Measurements from ENCODE around the gene DFFA. TPM values are rescaled to one million over a fixed set of nuclear protein-coding genes. Genes with fewer than 3 reads are reported as not detected.

Gene DFFA
- total RNA-seq, 1 experiment from 2014 or later = 86.5 TPM

- no peak for TF ChIP-seq ZNF532 (CRISPR knock-in tag; IDR thresholded peaks at IDR 0.05; ENCODE audit: borderline replicate concordance)
- TF ChIP-seq MAX (CRISPR knock-in tag; IDR thresholded peaks at IDR 0.05) = no peak
Measured at GRCh38 chr1:10471411-10472219, 714 bp downstream of the DFFA start (continued).

- H3K4me3 Mint-ChIP-seq = no peak overlapping the region
- TF ChIP-seq ATF6 (CRISPR knock-in tag; IDR thresholded peaks at IDR 0.05) = no peak
- no peak for TF ChIP-seq USF1 (CRISPR knock-in tag; IDR thresholded peaks at IDR 0.05)
- no peak for TF ChIP-seq NFATC4 (CRISPR knock-in tag; IDR thresholded peaks at IDR 0.05)
- TF ChIP-seq PRDM15 (CRISPR knock-in tag; IDR thresholded peaks at IDR 0.05) = no peak
- peaks cover 41% of the 10 kb centered on the region for H3K36me3 Mint-ChIP-seq
- no peaks in the 10 kb centered on the region for H3K27me3 Mint-ChIP-seq (ENCODE audit: low read depth)
- peaks cover 13% of the 10 kb centered on the region for H3K4me1 Mint-ChIP-seq
- H3K9me3 Mint-ChIP-seq = no peaks in the 10 kb centered on the region
- no peak for DNase-seq (ENCODE audit: low spot score)
- ChIA-PET POLR2A (interaction anchor here (0.7 kb wide), 1 partner anchor 39 kb away, joined by 3 read pairs; no protein-coding TSS in a partner anchor), CTCF (interaction anchor here (0.5 to 0.6 kb wide), 2 partner anchors 14 to 92 kb away, joined by 3 read pairs; no protein-coding TSS in a partner anchor)
- no peak for ATAC-seq
- no peak overlapping the region for H3K27ac Mint-ChIP-seq
Measured at GRCh38 chr1:10470043-10470442, 2.3 kb downstream of the DFFA start.

- H3K4me1 Mint-ChIP-seq = peaks cover 6% of the 10 kb centered on the region
- ATAC-seq (no peak), DNase-seq (ENCODE audit: low spot score) (no peak)
- peaks cover 68% of the 10 kb centered on the region for H3K36me3 Mint-ChIP-seq
- no peak overlapping the region for H3K4me3 Mint-ChIP-seq
- ChIA-PET POLR2A (no interaction called here), CTCF (interaction anchor here (0.7 kb wide), 1 partner anchor 400 kb away, joined by 5 read pairs; no protein-coding TSS in a partner anchor)
- H3K27ac Mint-ChIP-seq = no peak overlapping the region
- H3K27me3 Mint-ChIP-seq (ENCODE audit: low read depth) = no peaks in the 10 kb centered on the region
- H3K9me3 Mint-ChIP-seq = no peaks in the 10 kb centered on the region
- TF ChIP-seq STAT6 (CRISPR knock-in tag; conservative IDR thresholded peaks at IDR 0.05; ENCODE audit: low read depth) (no peak), CBFB (CRISPR knock-in tag; IDR thresholded peaks at IDR 0.05; ENCODE audit: low read depth) (no peak), FOXJ3 (CRISPR knock-in tag; IDR thresholded peaks at IDR 0.05; ENCODE audit: borderline replicate concordance) (no peak), ATF2 (CRISPR knock-in tag; IDR thresholded peaks at IDR 0.05; ENCODE audit: borderline replicate concordance, low read depth) (no peak), PREB (CRISPR knock-in tag; IDR thresholded peaks at IDR 0.05; ENCODE audit: borderline replicate concordance) (no peak), OVOL2 (CRISPR knock-in tag; IDR thresholded peaks at IDR 0.05; ENCODE audit: borderline replicate concordance) (no peak), SMAD4 (CRISPR knock-in tag; IDR thresholded peaks at IDR 0.05) (no peak), SMAD3 (CRISPR knock-in tag; IDR thresholded peaks at IDR 0.05; ENCODE audit: borderline replicate concordance) (no peak)
Measured at GRCh38 chr1:10467078-10467477, 5.3 kb downstream of the DFFA start.

All from WTC11 (cell line).